ENCODE measurements around the gene PRDX5.

The PRDX5 gene

DNA sequence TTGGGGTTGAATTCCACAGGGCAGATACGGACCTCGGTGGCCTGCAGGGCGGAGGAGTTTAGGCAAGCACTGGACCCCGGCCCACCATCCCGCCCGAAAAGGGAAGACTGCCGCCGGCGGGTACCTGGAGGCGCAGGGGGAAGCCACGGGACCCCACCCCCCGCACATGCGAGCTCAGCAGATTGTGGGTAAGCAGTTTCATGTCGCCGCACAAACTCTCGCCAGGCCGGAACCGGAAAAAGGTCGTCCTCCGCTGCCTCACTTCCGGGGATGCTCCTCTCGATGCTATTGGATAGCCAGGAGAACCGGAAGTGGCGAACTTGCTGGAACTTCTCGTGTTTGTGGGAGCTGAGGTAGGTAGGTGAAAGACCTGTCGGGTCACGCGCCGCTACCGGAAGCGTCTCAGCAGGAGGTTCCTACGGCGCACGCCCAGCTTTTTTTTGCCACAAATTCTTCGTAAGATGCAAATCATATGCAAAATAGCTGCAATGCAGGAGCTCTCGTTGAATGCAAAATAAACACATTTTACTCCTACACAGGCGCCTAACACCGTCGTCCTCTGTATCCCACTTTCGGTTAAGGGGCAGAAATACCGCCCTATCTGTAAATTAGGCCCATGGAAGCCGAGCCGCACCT is 478 bp upstream of the PRDX5 start, which contains the start of gene TRMT112:
Gene TRMT112 (minus strand): TSS at position 235 of the 636 bp plus-strand sequence. CDS start 33 bp downstream, at position 202.
- peak; percentile 85 for DNase-seq
- Histone ChIP-seq H3K4me1 (no peaks in the 10 kb centered on the region), H3K9me3 (no peaks in the 10 kb centered on the region), H3K4me3 (ENCODE audit: low read depth, low read length) (peak within 1 kb of the TSS; percentile 78), H3K27me3 (no peaks in the 10 kb centered on the region), H3K36me3 (0 out of 2 replicates have a peak, but pooled peaks cover 6% of the 10 kb centered on the region)
- TF ChIP-seq, protein P1, sequence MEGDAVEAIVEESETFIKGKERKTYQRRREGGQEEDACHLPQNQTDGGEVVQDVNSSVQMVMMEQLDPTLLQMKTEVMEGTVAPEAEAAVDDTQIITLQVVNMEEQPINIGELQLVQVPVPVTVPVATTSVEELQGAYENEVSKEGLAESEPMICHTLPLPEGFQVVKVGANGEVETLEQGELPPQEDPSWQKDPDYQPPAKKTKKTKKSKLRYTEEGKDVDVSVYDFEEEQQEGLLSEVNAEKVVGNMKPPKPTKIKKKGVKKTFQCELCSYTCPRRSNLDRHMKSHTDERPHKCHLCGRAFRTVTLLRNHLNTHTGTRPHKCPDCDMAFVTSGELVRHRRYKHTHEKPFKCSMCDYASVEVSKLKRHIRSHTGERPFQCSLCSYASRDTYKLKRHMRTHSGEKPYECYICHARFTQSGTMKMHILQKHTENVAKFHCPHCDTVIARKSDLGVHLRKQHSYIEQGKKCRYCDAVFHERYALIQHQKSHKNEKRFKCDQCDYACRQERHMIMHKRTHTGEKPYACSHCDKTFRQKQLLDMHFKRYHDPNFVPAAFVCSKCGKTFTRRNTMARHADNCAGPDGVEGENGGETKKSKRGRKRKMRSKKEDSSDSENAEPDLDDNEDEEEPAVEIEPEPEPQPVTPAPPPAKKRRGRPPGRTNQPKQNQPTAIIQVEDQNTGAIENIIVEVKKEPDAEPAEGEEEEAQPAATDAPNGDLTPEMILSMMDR (IDR thresholded peaks at IDR 0.05; ENCODE audit: low read depth, low read length), result no peak

DNA sequence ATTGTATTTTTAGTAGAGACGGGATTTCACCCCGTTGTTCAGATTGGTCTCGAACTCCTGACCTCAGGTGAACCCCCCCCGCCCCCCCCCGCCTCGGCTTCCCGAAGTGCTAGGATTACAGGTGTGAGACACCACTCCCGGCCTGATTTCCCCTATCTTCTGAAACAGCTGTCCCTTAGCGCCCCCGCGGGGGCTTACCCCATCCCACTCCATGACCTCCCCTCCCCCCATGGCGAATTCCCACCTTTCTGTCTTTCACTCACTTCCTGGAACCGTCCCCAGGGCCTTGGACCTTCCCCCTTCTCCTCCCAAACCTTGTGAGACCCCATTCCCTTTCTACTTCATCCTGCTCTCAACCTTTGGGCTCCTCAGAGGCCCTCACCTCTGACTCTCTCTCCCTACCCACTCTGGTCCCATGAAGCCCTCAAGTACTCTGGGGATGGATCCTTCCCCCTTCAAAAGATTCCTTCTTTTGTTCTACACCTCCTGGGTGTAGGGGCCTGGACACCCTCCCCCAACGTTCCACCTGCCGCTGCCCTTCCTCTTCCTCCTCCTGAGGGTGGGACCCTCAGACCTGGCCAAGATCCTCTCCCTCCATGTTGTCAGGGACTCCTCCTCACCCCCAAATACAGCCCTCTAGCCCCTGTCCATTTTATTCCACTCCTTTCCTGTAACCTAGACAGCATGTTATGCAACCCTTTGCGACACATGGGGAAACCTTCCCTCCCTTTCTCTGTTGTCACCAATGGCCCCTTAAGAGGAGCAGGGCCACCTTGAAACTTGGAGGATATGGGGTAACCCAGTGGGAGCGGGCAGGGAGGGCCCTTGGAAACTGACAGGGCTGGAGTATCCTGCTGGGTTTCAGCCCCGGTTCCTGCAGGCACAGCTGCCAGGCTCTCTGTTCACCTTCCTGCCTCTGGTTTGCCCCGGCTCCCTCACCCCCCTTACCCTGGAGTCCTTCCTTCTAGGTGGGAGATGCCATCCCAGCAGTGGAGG is 1.1 kb downstream of the PRDX5 start:
- H3K4me1 ChIP-seq, result no peaks in the 10 kb centered on the region
- TF ChIP-seq, protein P1 (IDR thresholded peaks at IDR 0.05; ENCODE audit: low read depth, low read length), result no peak
- DNase-seq, result no peak
- peak overlapping the region; percentile 78 for H3K4me3 ChIP-seq (ENCODE audit: low read depth, low read length)
- no peaks in the 10 kb centered on the region for H3K27me3 ChIP-seq
- H3K9me3 ChIP-seq, result no peaks in the 10 kb centered on the region
- 0 out of 2 replicates have a peak, but pooled peaks cover 6% of the 10 kb centered on the region for H3K36me3 ChIP-seq

DNA sequence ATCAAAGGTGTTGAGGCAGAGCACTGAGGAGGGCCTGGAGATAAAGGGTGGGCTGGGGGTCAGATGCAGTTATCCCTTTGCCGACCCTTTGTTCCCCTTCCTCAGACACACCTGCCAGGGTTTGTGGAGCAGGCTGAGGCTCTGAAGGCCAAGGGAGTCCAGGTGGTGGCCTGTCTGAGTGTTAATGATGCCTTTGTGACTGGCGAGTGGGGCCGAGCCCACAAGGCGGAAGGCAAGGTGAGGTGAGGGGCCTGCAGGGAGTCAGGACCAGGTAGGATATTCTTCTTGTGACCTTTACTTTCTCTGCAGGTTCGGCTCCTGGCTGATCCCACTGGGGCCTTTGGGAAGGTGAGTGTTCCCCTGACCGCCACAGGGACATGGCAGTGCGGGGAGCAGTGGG is 2.6 kb downstream of the PRDX5 start:
- H3K4me3 ChIP-seq (ENCODE audit: low read depth, low read length), result no peak overlapping the region
- H3K27me3 ChIP-seq, result no peaks in the 10 kb centered on the region
- no peaks in the 10 kb centered on the region for H3K4me1 ChIP-seq
- DNase-seq, result no peak
- TF ChIP-seq, protein P1 (IDR thresholded peaks at IDR 0.05; ENCODE audit: low read depth, low read length), result no peak
- H3K36me3 ChIP-seq, result no peaks in the 10 kb centered on the region
- no peaks in the 10 kb centered on the region for H3K9me3 ChIP-seq

DNA sequence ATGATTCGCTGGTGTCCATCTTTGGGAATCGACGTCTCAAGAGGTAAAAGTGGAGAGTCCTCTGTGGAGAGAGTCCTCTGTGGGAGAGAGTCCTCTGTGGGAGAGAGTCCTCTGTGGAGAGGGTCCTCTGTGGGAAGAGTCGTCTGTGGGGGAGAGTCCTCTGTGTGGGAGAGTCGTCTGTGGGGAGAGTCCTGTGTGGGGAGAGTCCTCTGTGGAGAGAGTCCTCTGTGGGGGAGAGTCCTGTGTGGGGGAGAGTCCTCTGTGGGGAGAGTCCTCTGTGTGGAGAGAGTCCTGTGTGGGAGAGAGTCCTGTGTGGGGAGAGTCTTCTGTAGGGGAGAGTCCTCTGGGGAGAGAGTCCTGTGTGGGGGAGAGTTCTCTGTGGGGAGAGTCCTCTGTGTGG is 3.1 kb downstream of the PRDX5 start:
- no peaks in the 10 kb centered on the region for H3K36me3 ChIP-seq
- no peaks in the 10 kb centered on the region for H3K9me3 ChIP-seq
- H3K4me1 ChIP-seq, result no peaks in the 10 kb centered on the region
- TF ChIP-seq, protein P1 (IDR thresholded peaks at IDR 0.05; ENCODE audit: low read depth, low read length), result no peak
- no peaks in the 10 kb centered on the region for H3K27me3 ChIP-seq
- no peak for DNase-seq
- no peak overlapping the region for H3K4me3 ChIP-seq (ENCODE audit: low read depth, low read length)

DNA sequence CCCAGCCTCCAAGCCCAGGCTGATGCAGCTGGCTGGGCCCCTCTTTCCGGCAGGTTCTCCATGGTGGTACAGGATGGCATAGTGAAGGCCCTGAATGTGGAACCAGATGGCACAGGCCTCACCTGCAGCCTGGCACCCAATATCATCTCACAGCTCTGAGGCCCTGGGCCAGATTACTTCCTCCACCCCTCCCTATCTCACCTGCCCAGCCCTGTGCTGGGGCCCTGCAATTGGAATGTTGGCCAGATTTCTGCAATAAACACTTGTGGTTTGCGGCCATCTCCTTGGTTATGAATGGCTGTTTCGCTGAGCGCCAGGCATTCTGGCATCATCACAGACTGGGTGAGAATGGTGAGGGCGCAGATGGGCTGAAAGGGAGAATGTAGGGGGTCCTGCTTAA is 3.6 kb downstream of the PRDX5 start:
- no peaks in the 10 kb centered on the region for H3K9me3 ChIP-seq
- no peaks in the 10 kb centered on the region for H3K36me3 ChIP-seq
- DNase-seq, result no peak
- H3K27me3 ChIP-seq, result no peaks in the 10 kb centered on the region
- H3K4me1 ChIP-seq, result no peaks in the 10 kb centered on the region
- no peak overlapping the region for H3K4me3 ChIP-seq (ENCODE audit: low read depth, low read length)
- TF ChIP-seq, protein P1 (IDR thresholded peaks at IDR 0.05; ENCODE audit: low read depth, low read length), result no peak

All from BE2C (cell line).